ENCODE data around the gene ROBO2. TPM values are rescaled to one million over a fixed set of nuclear protein-coding genes. Genes with fewer than 3 reads are reported as not detected.

ROBO2 gene
- total and polyA plus RNA-seq, 12 donors, result 0.04 to 3.5 (median 0.34) TPM; not detected in 3

- no peak for ATAC-seq
- intact Hi-C loops (cut with DNase I), result no loop called here
- 93 to 95% methylated on average over 6 of the region's 6 CpGs for WGBS, 2 donors
Measured at GRCh38 chr3:77342027-77342426, 302.1 kb downstream of the ROBO2 start.

GRCh38 chr3:77342688-77343087, 302.8 kb downstream of the ROBO2 start:
- H3K9me3 ChIP-seq, result no peaks in the 10 kb centered on the region
- no peaks in the 10 kb centered on the region for H3K27me3 ChIP-seq
- DNase-seq (no peak), ATAC-seq (no peak)
- 90 to 92% methylated on average over 5 of the region's 5 CpGs for WGBS, 2 donors
- H3K4me1 ChIP-seq, result no peaks in the 10 kb centered on the region
- H3K36me3 ChIP-seq, result no peaks in the 10 kb centered on the region
- TF ChIP-seq, protein P1, sequence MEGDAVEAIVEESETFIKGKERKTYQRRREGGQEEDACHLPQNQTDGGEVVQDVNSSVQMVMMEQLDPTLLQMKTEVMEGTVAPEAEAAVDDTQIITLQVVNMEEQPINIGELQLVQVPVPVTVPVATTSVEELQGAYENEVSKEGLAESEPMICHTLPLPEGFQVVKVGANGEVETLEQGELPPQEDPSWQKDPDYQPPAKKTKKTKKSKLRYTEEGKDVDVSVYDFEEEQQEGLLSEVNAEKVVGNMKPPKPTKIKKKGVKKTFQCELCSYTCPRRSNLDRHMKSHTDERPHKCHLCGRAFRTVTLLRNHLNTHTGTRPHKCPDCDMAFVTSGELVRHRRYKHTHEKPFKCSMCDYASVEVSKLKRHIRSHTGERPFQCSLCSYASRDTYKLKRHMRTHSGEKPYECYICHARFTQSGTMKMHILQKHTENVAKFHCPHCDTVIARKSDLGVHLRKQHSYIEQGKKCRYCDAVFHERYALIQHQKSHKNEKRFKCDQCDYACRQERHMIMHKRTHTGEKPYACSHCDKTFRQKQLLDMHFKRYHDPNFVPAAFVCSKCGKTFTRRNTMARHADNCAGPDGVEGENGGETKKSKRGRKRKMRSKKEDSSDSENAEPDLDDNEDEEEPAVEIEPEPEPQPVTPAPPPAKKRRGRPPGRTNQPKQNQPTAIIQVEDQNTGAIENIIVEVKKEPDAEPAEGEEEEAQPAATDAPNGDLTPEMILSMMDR (IDR thresholded peaks at IDR 0.05), result no peak
- intact Hi-C loops (cut with DNase I), result no loop called here
- no peak overlapping the region for H3K27ac ChIP-seq
- no peak overlapping the region for H3K4me3 ChIP-seq

More at GRCh38 chr3:77342027-77342426, 302.1 kb downstream of the ROBO2 start:
- Histone ChIP-seq H3K4me1 (no peaks in the 10 kb centered on the region), H3K4me3 (no peak overlapping the region), H3K36me3 (no peaks in the 10 kb centered on the region), H3K9me3 (no peaks in the 10 kb centered on the region), H3K27ac (no peak overlapping the region), H3K27me3 (no peaks in the 10 kb centered on the region)
- TF ChIP-seq, protein P1 (IDR thresholded peaks at IDR 0.05), result no peak
- DNase-seq, result no peak

DNA sequence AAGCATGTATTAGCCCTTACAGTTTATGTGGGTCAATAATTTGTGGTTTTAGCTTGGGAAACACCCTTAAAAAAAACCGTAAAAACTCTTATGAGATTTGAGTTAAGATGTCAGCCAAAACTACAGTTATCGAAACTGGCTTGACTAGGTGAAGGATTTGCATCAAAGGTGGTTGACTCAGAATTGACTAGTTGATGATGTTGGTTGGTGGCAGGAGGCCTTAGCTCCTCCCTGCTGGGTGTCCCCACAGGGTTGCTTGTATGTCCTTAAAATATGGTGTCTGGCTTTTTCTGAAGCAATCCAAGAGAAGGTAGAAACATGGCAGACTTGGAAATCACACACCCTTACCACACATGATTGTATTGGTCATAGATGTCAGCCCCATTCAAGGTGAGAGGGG, 305.1 kb downstream of the ROBO2 start:
- H3K27ac ChIP-seq, result no peak overlapping the region
- H3K4me1 ChIP-seq, result no peaks in the 10 kb centered on the region
- no peak for ATAC-seq
- no peak for DNase-seq
- no peak overlapping the region for H3K4me3 ChIP-seq
- H3K36me3 ChIP-seq, result no peaks in the 10 kb centered on the region
- no peaks in the 10 kb centered on the region for H3K9me3 ChIP-seq
- no peaks in the 10 kb centered on the region for H3K27me3 ChIP-seq
- TF ChIP-seq, protein P1 (IDR thresholded peaks at IDR 0.05), result no peak
- intact Hi-C loops (cut with DNase I), result no loop called here
- WGBS, 2 donors, result 85 to 93% methylated on average over 2 of the region's 2 CpGs

DNA sequence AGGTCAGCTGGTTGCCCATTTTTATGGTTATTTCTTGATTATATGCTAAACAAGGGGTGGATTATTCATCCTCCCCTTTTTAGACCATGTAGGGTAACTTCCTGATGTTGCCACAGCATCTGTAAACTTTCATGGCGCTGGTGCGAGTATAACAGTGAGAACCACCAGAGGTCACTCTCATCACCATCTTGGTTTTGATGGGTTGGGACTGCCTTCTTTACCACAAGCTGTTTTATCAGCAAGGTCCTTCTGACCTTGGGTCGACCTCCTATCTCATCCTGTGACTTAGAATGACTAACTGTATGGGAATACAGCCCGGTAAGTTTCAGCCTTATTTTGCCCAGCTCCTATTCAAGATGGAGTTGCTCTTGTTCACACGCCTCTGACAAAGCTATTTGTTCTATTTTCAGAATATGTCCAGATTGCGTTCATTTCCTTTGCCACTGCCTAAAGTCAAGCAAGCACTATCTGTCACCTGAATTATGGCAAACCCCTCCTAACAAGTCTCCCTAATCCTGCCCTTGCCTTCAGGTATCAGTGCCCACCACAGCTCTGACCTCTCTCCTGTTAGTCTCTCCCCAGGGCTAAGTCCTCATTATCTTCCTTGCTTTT, 308.5 kb downstream of the ROBO2 start:
- intact Hi-C loops (cut with DNase I), result no loop called here
- H3K4me1 ChIP-seq, result no peaks in the 10 kb centered on the region
- H3K4me3 ChIP-seq, result no peak overlapping the region
- ATAC-seq (no peak), DNase-seq (no peak)
- TF ChIP-seq, protein P1 (IDR thresholded peaks at IDR 0.05), result peak in 7 of 9 donors; percentile 17 to 41 (median 28)
- no peaks in the 10 kb centered on the region for H3K9me3 ChIP-seq
- no peaks in the 10 kb centered on the region for H3K27me3 ChIP-seq
- WGBS, 2 donors, result 44 to 54% methylated on average over 6 of the region's 6 CpGs
- H3K36me3 ChIP-seq, result no peaks in the 10 kb centered on the region
- no peak overlapping the region for H3K27ac ChIP-seq
